Right lobe of liver (tissue), 6 donors: ENCODE data around the gene LTBP1. TPM values are rescaled to one million over a fixed set of nuclear protein-coding genes. Genes with fewer than 3 reads are reported as not detected.

Experiments used
- ATAC-seq, 4 donors: fragments of 200-7000 bp; cut with Tn5 transposase; one replicate each; pipeline ENCODE4 v1.9.1; 2020; ENCODE audit warnings: mild to moderate bottlenecking in 4 of 4, moderate library complexity in 4 of 4
- DNase-seq, 3 donors: peaks; one replicate each; pipeline ENCODE4 v3.0.0-alpha.2; 2020
- H3K27ac ChIP-seq, 3 donors: fragments of 200-600 bp; one replicate each; pipeline ENCODE4 v1.8.0; 2022
- H3K27me3 ChIP-seq, 2 donors: fragments of 200-600 bp; one replicate each; pipeline ENCODE4 v1.8.0; 2022
- H3K36me3 ChIP-seq, 4 donors: fragments of 200-600 bp; sonication (generic) in 1 of 4; one replicate each; pipeline versions ENCODE4 v1.5.1 to v1.8.0; 2017 to 2022; ENCODE audit warnings: control low read depth in 1 of 4
- H3K4me1 ChIP-seq, 4 donors: fragments of 200-600 bp; sonication (generic) in 1 of 4; one replicate each; pipeline versions ENCODE4 v1.5.1 to v1.8.0; 2017 to 2022; ENCODE audit warnings: control low read depth in 1 of 4
- H3K4me3 ChIP-seq, 3 donors: fragments of 200-600 bp; one replicate each; pipeline ENCODE4 v1.8.0; 2022
- H3K9me3 ChIP-seq, 4 donors: fragments of 200-600 bp; sonication (generic) in 1 of 4; one replicate each; pipeline versions ENCODE4 v1.5.1 to v1.8.0; 2017 to 2022; ENCODE audit warnings: control low read depth in 1 of 4
- POLR2A ChIP-seq: fragments of 450-650 bp; IDR thresholded peaks from one replicate; pipeline ENCODE4 v1.6.1; 2017; ENCODE audit warnings: antibody characterized with exemption, mild to moderate bottlenecking
- WGBS: methylation state at CpG from one replicate; pipeline ENCODE4 v1.1.6; 2018; ENCODE audit warnings: low coverage, low lambda C conversion rate; ENCODE audit not compliant: insufficient coverage; ENCODE audit errors: missing lambda C conversion rate; 5-methylcytosine and 5-hydroxymethylcytosine counted together
- intact Hi-C, 2 donors: fragments of 100-400 bp; cut with DNase I; formaldehyde crosslinking; loops; one replicate each; pipeline versions ENCODE4 v1.11.2 to v1.14.1; 2022
- total RNA-seq, 6 experiments: library from RNA; depleted of rRNA in 2 of 6; stranded (reverse); fragments of >200 nt in 2 of 6; fragmentation: NEBNext Ultra II Directional in 3 of 6; extraction: Animal tissue kit (Norgen Biotek cat#: 25700) in 3 of 6; gene quantifications; one replicate each; pipeline versions ENCODE4 v1.1.0 to v1.2.4, GENCODE V29; 2016 to 2023
- TF ChIP-seq, protein P1 (sequence below), 4 donors: fragments of 200-600 bp in 3 of 4; fragments of 450-650 bp in 1 of 4; IDR thresholded peaks; one replicate each; pipeline versions ENCODE4 v1.5.1 to v1.8.0; 2016 to 2022; ENCODE audit warnings: antibody characterized with exemption in 4 of 4, mild to moderate bottlenecking in 2 of 4
- donor health status: DM: no; HTN: yes; CAD: no.
- donor health status: DM: no; HTN: no; CAD: no.
- donor health status: DM: no; HTN: no; CAD: no.
- donor health status: DM: no; HTN: yes; CAD: no.
- donor health status: DM: no; HTN: yes; CAD: no.

LTBP1 gene
- total RNA-seq, 6 experiments from 2014 or later = 5.4 to 14.2 (median 9.1) TPM

DNA sequence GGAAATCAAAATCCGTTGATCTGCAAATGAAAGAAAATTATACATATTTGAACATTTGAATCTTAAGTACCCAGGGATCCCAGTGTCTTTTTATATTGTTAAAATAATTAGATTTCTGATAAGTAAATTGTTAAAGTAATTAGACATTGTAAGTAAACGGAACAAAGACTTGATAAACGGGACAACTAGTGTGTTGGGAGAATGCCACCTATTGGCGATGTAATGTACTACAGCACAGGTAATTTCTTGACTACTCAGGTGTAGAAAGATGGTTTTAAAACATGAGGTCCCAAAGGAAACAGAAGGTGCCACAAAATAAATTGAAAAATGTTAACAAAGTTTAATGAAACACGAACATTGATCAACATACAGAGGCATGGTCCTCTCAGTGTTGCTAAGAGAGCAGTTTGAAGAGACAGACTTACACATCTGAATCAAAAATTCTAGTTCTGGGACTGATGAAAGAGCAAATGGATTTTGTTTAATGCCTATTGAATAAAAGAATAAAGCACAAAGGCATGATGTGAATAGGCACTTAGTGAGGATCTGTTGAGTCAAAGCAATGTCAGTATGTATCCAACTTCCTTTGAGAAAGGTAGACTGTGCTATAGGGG lies 426.3 kb downstream of the LTBP1 start:
- no peak for DNase-seq
- no peaks in the 10 kb centered on the region for H3K36me3 ChIP-seq
- no peaks in the 10 kb centered on the region for H3K9me3 ChIP-seq
- ATAC-seq = peak; percentile 72 to 85 (median 78)
- no peak for TF ChIP-seq POLR2A
- TF ChIP-seq, protein P1, sequence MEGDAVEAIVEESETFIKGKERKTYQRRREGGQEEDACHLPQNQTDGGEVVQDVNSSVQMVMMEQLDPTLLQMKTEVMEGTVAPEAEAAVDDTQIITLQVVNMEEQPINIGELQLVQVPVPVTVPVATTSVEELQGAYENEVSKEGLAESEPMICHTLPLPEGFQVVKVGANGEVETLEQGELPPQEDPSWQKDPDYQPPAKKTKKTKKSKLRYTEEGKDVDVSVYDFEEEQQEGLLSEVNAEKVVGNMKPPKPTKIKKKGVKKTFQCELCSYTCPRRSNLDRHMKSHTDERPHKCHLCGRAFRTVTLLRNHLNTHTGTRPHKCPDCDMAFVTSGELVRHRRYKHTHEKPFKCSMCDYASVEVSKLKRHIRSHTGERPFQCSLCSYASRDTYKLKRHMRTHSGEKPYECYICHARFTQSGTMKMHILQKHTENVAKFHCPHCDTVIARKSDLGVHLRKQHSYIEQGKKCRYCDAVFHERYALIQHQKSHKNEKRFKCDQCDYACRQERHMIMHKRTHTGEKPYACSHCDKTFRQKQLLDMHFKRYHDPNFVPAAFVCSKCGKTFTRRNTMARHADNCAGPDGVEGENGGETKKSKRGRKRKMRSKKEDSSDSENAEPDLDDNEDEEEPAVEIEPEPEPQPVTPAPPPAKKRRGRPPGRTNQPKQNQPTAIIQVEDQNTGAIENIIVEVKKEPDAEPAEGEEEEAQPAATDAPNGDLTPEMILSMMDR (IDR thresholded peaks at IDR 0.05) = peak; percentile 76 to 85 (median 82)
- H3K4me3 ChIP-seq = no peak overlapping the region
- 9% methylated on average over 5 of the region's 5 CpGs for WGBS
- H3K27ac ChIP-seq = no peak overlapping the region
- intact Hi-C loops = no loop called here
- H3K27me3 ChIP-seq = no peaks in the 10 kb centered on the region
- no peaks in the 10 kb centered on the region for H3K4me1 ChIP-seq

DNA sequence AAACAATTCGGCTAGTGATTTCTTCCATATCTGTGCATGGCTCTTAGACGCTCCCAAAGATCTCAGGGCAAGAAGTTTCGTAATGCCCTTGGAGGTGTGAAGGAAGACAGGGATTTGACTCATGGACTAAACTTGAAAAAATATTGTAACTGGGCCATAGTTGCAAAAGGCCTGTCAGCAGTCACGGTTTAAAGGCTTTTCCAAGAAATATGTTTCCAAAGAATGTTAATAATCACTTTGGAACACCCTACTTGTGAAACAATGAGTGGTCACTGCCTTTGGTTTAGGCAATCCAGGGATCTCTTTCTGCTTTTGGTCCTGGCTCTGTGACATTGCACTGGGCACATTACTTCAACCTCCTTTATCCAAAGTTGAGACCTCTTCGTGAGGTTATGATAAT lies 427.2 kb downstream of the LTBP1 start:
- WGBS = 72% methylated on average over 5 of the region's 5 CpGs
- ATAC-seq (no peak), DNase-seq (no peak)
- TF ChIP-seq, protein P1 (IDR thresholded peaks at IDR 0.05) = no peak
- no peak for TF ChIP-seq POLR2A
- H3K4me3 ChIP-seq = no peak overlapping the region
- no peak overlapping the region for H3K27ac ChIP-seq
- intact Hi-C loops = no loop called here
- H3K27me3 ChIP-seq = no peaks in the 10 kb centered on the region
- H3K4me1 ChIP-seq = no peaks in the 10 kb centered on the region
- H3K36me3 ChIP-seq = no peaks in the 10 kb centered on the region
- H3K9me3 ChIP-seq = no peaks in the 10 kb centered on the region

DNA sequence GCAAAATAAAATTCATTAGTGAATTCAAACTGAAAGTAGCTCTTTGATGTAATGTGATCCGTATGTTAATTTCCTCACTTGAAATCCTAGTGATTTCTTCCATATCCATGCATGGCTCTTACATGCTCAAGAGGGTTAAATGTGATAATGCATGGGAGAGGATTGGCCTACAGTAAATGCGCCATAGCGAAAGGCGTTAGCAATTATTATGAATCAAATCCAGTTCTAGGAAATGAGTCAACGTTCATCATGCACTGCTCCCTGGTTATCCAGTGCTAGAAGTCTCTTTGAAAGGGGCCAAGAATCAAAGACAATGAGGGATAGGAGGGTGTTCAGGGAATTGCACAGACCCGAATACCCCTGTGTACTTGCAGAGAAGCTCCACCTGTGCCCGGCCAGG lies 428.3 kb downstream of the LTBP1 start:
- Histone ChIP-seq H3K4me3 (no peak overlapping the region), H3K4me1 (no peaks in the 10 kb centered on the region), H3K9me3 (no peaks in the 10 kb centered on the region), H3K27me3 (no peaks in the 10 kb centered on the region), H3K27ac (no peak overlapping the region), H3K36me3 (no peaks in the 10 kb centered on the region)
- intact Hi-C loops = no loop called here
- TF ChIP-seq POLR2A = no peak
- TF ChIP-seq, protein P1 (IDR thresholded peaks at IDR 0.05) = no peak
- ATAC-seq (no peak), DNase-seq (no peak)
- 66% methylated on average over 6 of the region's 7 CpGs for WGBS

DNA sequence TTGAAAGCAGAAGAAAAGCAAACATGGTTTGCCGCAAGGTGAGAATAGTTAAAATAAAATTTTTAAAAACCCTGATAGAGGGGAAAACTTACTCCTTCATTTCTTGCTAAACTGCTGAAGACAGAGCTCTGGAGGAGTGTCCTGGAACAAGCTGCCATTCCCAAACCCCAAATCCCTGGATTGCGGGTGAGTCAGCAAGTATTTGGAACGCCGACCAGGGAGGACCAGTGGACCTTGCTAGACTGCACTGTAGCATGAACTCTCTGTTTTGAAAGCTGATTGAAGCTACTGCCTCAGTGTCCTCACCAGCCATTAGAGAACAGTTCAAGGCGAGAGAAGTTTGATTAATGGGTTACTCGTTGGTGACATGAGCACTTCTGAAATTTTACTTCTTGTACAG lies 430.3 kb downstream of the LTBP1 start:
- H3K27ac ChIP-seq = no peak overlapping the region
- ATAC-seq (no peak), DNase-seq (no peak)
- H3K36me3 ChIP-seq = no peaks in the 10 kb centered on the region
- H3K4me3 ChIP-seq = no peak overlapping the region
- TF ChIP-seq POLR2A = no peak
- TF ChIP-seq, protein P1 (IDR thresholded peaks at IDR 0.05) = no peak
- intact Hi-C loops = no loop called here
- 96% methylated on average over 4 of the region's 6 CpGs for WGBS
- H3K27me3 ChIP-seq = no peaks in the 10 kb centered on the region
- no peaks in the 10 kb centered on the region for H3K9me3 ChIP-seq
- H3K4me1 ChIP-seq = no peaks in the 10 kb centered on the region
